T-helper 2 cell treated with Interferon-gamma antibody and Interleukin-4, amounts not matched to agents 5 μg/mL and 100 μg/mL, for 36 hours (primary cell): ENCODE data around the gene NXNL1.
A peak's percentile ranks its signal among the peaks of the same experiment; 100 is the strongest.

Experiments
- DNase-seq: peaks from one replicate; pipeline ENCODE4 v3.0.0; 2021; ENCODE audit warnings: low spot score
- H3K27ac Mint-ChIP-seq: one replicate; pipeline ENCODE4 v1.8.0; 2021; ENCODE audit warnings: mild to moderate bottlenecking, mixed read lengths
- H3K27me3 Mint-ChIP-seq: one replicate; pipeline ENCODE4 v1.8.0; 2021; ENCODE audit warnings: low read depth, mixed read lengths
- H3K36me3 Mint-ChIP-seq: one replicate; pipeline ENCODE4 v1.8.0; 2021; ENCODE audit warnings: low read depth, mixed read lengths
- H3K4me1 Mint-ChIP-seq: one replicate; pipeline ENCODE4 v1.8.0; 2021; ENCODE audit warnings: low read depth, mixed read lengths
- H3K4me3 Mint-ChIP-seq: one replicate; pipeline ENCODE4 v1.8.0; 2022; ENCODE audit warnings: mild to moderate bottlenecking, moderate library complexity, mixed read lengths
- H3K9me3 Mint-ChIP-seq: one replicate; pipeline ENCODE4 v1.8.0; 2021; ENCODE audit warnings: mixed read lengths

Gene NXNL1

DNA sequence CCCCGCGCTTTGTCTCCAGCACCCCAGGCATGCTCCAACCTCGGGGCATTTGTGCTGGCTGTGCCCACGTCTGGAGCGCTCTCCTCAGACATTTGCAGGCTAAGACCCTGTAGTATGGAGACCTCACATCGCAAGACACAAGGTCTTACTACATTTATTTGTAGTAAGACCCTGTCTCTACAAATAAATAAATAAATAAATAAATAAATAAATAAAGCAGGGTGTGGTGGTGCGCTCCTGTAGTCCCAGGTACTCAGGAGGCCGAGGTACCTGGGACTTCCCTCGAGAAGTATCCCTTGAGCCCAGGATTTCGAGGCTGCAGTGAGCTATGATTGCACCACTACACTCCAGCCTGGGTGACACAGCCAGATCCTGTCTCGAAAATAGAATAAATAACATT, 4.6 kb downstream of the NXNL1 start:
- no peaks in the 10 kb centered on the region for H3K9me3 Mint-ChIP-seq

DNA sequence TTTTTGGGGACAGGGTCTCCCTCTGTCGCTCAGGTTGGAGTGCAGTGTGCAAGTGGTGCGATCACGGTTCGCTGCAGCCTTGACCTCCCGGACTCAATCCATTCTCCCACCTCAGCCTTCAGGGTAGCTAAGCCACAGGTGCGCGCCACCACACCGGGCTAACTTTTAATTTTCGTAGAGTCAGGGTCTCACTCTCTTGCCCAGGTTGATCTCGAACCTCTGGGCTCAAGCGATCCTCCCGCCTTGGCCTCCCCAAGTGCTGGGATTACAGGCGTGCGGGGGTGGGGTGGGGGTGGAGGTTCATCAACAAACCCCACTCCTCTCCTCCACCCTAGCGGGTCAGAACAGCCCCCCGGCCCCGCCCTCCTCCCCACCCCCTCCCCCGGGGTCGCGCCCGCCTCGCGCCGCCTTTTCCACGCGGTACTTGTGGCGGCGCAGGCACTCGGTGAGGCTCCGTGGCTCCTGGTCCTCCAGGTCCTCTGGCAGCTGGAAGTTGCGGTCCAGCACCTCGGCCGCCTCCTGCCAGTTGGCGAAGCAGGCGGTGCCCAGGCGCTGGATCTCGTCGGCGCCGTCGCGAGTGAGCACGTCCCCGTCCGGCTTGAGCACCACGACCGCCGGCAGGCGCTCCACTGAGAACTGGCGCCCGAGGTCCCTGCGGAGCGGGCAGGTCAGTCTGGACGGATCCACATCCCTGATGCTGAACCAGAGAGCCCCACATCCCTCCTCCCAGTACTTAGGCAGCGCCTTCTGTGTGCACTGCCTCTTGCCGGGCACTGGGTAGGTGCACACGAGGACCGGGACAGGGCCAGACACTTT, 5.2 kb downstream of the NXNL1 start:
- Mint-ChIP-seq H3K4me3 (no peak overlapping the region), H3K4me1 (peaks cover 6% of the 10 kb centered on the region), H3K9me3 (no peaks in the 10 kb centered on the region), H3K27ac (no peak overlapping the region), H3K36me3 (no peaks in the 10 kb centered on the region), H3K27me3 (peaks cover 36% of the 10 kb centered on the region)
- no peak for DNase-seq

More for the DNA sequence above, 4.6 kb downstream of the NXNL1 start:
- H3K4me1 Mint-ChIP-seq = peaks cover 3% of the 10 kb centered on the region
- H3K27ac Mint-ChIP-seq = no peak overlapping the region
- H3K36me3 Mint-ChIP-seq = no peaks in the 10 kb centered on the region
- H3K4me3 Mint-ChIP-seq = no peak overlapping the region
- H3K27me3 Mint-ChIP-seq = peaks cover 33% of the 10 kb centered on the region
- no peak for DNase-seq

DNA sequence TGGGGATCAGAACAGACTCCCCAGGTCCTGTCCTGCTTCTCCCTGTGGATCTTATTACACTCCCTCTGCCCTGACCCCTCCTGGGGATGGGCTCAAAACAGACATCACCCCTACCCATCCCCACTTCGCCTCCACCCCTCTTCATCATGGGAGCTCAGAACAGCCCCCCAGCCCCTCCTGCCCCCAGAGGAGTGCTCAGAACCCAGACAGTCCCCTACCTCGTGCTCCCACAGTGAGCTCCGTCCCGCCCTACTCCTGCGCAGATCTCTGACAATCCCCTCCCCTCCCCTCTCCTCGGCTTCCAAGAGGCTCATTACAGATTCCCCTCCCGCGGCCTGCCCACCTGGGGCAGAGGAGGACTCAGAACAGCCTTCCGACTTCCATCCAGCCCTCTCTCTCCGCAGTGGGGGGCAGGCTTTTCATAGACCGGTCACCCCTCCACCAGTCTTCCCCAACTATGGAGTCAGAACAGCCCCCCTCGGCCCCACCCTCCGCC, 6.1 kb downstream of the NXNL1 start:
- H3K9me3 Mint-ChIP-seq = no peaks in the 10 kb centered on the region
- no peaks in the 10 kb centered on the region for H3K36me3 Mint-ChIP-seq
- H3K4me1 Mint-ChIP-seq = peaks cover 14% of the 10 kb centered on the region
- peaks cover 43% of the 10 kb centered on the region for H3K27me3 Mint-ChIP-seq
- no peak for DNase-seq
- H3K4me3 Mint-ChIP-seq = no peak overlapping the region
- no peak overlapping the region for H3K27ac Mint-ChIP-seq

DNA sequence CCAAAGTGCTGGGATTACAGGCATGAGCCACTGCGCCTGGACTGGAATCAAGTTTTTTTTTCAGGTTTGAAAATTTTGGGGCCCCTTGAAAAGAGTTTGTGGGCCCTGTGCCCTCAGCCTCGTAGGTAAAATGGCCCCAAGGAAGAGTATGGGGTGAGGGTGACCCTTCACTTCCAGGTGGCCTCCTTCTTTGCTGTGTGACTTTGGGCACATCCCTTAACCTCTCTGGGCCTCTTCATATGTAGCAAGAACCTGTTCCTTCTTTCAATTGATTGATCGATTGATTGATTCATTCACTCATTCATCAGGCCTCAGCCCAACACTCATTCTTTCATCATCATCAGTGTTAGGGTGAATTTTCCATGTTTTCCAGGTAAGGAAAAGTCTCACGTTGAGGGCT, 8.9 kb downstream of the NXNL1 start:
- H3K4me1 Mint-ChIP-seq = peaks cover 14% of the 10 kb centered on the region
- H3K9me3 Mint-ChIP-seq = no peaks in the 10 kb centered on the region
- H3K27me3 Mint-ChIP-seq = peaks cover 38% of the 10 kb centered on the region
- H3K27ac Mint-ChIP-seq = no peak overlapping the region
- no peak overlapping the region for H3K4me3 Mint-ChIP-seq
- H3K36me3 Mint-ChIP-seq = no peaks in the 10 kb centered on the region
- no peak for DNase-seq

DNA sequence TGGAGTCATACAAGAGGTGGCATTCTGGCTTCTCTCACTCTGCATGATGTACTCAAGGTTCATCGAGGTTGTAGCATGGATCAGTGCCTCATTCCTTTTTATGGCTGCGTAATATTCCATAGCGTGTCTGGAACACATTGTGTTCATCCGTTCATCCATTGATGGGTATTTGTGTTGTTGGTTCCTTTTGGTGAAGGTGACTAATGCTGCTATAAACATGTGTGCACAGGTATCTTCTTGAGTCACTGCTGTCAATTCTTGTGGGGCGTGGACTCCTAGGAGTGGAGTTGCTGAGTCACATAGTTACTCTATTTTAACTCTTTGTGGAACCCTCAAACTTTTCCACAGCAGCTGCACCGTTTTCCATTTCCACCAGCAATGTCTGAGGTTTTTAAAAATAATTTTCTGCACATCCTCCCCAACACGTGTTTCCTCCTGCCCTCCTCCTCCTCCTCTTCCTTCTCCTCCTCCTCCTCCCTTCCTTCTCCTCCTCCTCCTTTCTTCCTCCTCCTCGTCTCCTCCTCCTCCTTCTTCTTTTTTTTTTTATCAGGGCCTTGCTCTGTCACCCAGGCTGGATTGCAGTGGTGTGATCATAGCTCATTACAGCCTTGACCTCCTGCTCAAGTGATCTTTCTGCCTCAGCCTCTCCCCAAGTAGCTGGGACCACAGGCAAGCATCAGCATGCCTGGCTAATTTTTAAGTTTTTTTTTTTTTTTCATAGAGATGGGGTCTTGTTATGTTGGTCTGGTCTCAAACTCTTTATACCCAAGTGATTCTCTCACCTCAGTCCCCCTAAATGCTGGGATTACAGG, 10.3 kb downstream of the NXNL1 start:
- Mint-ChIP-seq H3K27ac (peak overlapping the region; percentile 55), H3K4me3 (peak overlapping the region; percentile 2), H3K4me1 (peaks cover 14% of the 10 kb centered on the region), H3K9me3 (no peaks in the 10 kb centered on the region), H3K27me3 (peaks cover 27% of the 10 kb centered on the region), H3K36me3 (no peaks in the 10 kb centered on the region)
- peak; percentile 52 for DNase-seq

DNA sequence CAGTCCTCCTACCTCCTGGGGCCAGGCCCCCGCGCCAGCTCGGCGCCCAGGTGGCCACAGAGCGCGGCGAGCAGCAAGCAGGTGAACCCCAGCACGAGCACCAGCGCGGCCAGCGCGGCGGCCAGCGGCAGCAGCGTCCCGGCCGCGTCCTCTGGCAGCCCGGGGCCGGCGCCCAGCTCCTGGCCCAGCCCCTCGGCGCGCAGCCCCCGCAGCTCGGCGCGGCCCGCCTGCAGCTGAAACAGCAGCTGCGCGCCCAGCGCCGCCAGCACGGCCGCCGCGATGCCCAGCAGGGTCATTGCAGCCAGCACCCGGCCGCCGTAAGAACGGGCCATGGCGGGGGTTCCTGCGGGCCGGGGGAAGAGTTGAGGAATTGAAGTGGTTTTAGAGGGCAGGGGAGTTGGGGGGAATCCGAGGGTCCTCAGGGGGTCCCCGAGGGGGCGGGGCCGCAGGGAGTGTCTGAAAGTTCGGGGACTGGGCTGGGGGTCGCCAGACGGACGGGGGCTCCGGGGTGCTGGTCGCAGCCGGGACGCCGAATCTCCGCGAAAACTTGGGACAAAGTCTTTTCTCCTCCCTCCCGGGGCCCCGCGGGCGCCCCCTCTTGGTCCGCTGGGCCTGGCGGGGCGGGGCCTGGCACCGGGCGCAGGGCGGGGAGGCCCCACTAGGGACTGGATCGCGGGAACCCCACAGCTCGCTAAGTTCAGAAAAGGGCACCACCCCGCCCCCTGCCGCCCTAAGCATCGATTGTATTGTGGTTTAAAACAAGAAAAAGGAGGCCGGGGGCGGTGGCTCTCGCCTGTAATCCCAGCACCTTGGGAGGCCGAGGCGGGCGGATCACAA, 12.4 kb downstream of the NXNL1 start, which contains the start of gene TMEM221:
Gene TMEM221 (minus strand): TSS at position 538 of the 837 bp plus-strand sequence. CDS start 206 bp downstream, at position 332.
- Mint-ChIP-seq H3K9me3 (no peaks in the 10 kb centered on the region), H3K4me3 (peak within 1 kb of the TSS; percentile 38), H3K27ac (no peak within 1 kb of the TSS), H3K27me3 (peaks cover 17% of the 10 kb centered on the region), H3K4me1 (peaks cover 11% of the 10 kb centered on the region), H3K36me3 (no peaks in the 10 kb centered on the region)
- DNase-seq = peak; percentile 39

DNA sequence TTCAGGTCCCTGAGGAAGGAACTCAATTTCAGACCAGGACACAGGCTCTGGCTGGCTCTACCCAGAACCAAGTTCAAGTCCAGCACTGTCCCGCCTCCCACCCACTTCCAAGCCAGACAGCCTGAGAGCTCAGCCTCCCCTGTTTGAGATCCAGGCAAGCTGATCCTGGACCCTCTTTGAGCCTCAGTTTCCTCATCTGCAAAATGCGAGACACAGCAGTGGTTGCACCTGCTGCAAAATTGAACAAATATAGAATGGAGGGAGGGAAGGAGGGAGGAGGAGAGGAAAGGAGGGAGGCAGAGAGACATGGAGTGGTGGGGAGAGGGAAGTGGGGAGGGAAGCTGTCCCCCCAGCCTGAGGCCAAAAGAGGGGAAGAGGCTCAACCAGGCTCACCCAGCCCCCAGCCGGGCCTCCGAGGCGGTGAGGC, 13.0 kb downstream of the NXNL1 start:
- Mint-ChIP-seq H3K27me3 (peaks cover 17% of the 10 kb centered on the region), H3K4me3 (peak overlapping the region; percentile 38), H3K36me3 (no peaks in the 10 kb centered on the region), H3K9me3 (no peaks in the 10 kb centered on the region), H3K4me1 (peaks cover 10% of the 10 kb centered on the region), H3K27ac (no peak overlapping the region)
- DNase-seq = no peak

DNA sequence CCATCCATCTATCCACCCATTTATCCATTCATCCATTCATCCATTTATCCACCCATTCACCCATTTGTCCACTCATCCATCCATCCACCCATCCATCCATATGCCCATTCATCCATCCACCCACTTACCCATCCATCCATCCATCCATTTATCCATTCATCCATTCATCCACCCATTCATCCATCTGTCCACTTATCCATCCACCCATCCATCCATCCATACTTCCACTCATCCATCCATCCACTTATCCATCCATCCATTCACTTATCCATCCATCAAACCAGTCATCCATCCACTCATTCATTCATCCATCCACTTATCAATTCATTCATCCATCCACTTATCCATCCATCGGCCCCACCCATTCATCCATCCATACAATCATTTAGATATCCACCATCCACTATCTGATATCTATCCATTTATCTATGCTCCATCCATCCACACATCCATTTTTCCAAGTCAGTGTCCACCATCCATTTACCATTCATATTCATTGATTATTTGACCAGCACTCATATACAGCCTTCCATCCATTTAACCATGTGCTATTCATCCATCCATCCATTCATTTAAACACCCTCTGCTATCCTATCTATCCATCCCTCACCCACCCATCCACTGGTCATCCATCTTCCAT, 15.1 kb downstream of the NXNL1 start:
- no peaks in the 10 kb centered on the region for H3K9me3 Mint-ChIP-seq
- H3K36me3 Mint-ChIP-seq = no peaks in the 10 kb centered on the region
- H3K4me3 Mint-ChIP-seq = no peak overlapping the region
- no peak overlapping the region for H3K27ac Mint-ChIP-seq
- peaks cover 8% of the 10 kb centered on the region for H3K4me1 Mint-ChIP-seq
- H3K27me3 Mint-ChIP-seq = peaks cover 15% of the 10 kb centered on the region
- DNase-seq = no peak

DNA sequence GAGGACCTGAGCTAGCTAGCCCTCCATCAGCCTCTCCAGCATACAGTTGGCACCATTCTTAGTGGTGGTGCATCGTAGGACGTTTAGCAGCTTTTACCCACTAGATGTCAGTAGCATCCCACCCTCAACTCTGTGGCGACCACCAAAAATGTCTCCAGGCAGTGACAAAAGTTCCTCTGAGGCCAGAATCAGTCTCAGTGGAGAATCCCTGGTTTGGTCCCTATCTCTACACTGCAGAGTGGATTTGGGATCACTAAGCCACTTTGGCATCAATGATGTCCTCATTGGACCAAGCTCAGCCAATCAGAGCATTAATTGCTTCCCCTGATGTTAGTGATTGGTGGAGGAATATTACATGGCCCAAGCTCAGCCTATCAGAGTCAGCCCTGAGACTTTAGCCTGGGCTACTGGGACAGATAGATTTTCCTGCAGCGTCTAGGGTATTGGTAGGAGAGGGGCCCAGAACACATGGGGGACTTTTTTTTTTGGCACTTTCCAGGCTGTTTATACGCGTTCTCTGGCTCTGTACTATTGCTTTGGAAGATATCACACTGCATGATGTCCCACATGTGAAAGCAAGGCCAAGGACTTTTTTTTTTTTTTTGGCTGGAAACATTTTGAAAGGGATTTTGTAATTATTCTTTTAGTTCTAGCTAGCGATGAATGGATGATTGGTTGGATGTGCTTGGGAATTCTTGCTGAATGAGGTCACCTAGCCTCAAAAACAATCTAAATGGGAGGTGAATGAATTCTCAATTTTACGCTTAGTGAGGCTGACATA, 19.3 kb downstream of the NXNL1 start:
- Mint-ChIP-seq H3K4me1 (no peaks in the 10 kb centered on the region), H3K4me3 (no peak overlapping the region), H3K27ac (no peak overlapping the region), H3K36me3 (no peaks in the 10 kb centered on the region), H3K9me3 (no peaks in the 10 kb centered on the region), H3K27me3 (no peaks in the 10 kb centered on the region)
- DNase-seq = no peak

DNA sequence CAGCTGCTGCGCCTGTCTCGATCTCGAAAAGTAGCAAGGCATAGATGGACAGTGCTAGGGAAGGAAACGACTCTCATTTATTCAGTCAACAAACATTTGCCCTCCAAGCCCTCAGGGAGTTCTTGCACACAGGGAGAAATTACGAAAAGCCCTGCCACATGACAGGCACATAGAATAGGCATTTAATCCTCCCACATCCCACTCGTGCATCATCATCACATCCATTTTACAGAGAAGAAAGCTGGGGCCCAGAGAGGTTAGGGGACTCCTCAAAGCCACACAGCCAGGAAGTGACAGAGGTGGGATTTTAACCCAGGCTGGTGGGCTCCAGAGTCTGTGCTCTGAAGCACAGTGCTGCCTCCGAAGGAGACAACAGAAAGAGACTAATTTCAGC, 23.9 kb downstream of the NXNL1 start:
- no peaks in the 10 kb centered on the region for H3K4me1 Mint-ChIP-seq
- H3K4me3 Mint-ChIP-seq = no peak overlapping the region
- no peak for DNase-seq
- no peak overlapping the region for H3K27ac Mint-ChIP-seq
- H3K9me3 Mint-ChIP-seq = no peaks in the 10 kb centered on the region
- no peaks in the 10 kb centered on the region for H3K27me3 Mint-ChIP-seq
- H3K36me3 Mint-ChIP-seq = no peaks in the 10 kb centered on the region

DNA sequence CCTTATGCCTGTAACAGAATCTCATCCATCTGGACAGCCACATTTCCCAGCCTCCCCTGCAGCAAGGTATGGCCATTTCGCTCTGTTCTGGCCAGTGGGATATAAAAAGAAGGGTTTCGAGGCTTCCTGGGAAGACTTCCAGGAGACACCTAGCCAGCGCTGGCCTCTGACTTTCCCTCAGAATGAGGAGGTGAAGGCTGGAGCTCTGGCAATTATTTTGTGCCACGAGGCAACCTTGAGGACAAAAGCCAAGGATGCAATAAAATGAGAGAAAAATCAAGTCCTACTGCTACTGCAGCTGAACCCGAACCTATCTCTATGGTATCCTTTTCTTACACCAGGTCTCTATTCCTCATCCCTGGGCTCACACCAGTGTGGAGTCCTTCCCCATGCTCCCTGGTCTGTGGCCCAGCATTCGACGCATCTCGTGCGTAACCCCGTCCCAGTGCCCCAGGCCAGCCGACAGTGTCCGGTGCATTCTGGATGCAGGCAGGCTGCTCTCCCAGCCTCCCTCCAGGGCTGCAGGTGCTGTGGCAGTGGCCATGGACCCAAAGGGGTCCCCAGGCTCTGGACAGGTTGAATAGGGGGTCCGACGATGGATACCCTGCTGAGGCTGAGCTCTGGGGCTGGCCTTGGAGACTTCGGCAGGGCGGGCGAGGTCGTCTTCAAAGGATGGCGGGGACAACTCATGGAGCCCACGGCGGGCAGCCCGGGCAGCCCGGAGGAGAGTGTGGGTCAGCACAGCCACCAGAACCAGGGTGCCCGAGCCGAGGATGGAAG, 24.4 kb downstream of the NXNL1 start:
- DNase-seq = no peak
- Mint-ChIP-seq H3K27me3 (no peaks in the 10 kb centered on the region), H3K4me1 (no peaks in the 10 kb centered on the region), H3K36me3 (no peaks in the 10 kb centered on the region), H3K4me3 (no peak overlapping the region), H3K27ac (no peak overlapping the region), H3K9me3 (no peaks in the 10 kb centered on the region)

DNA sequence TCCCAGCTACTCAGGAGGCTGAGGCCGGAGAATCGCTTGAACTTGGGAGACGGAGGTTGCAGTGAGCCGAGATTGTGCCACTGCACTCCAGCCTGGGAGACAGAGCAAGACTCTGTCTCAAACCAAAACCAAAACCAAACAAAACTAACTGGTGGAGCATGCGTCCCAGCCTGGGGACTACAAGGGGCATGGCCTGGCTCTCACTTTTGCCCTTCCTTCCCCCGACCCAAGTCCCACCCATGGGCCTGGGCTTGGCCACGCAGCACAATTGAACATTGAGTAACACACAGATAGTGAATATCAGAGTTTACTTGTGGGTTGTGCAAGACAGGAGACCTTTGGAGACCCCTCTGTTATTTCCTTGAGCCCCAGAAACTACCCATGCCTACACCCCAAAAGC, 25.5 kb downstream of the NXNL1 start:
- DNase-seq = no peak
- H3K9me3 Mint-ChIP-seq = no peaks in the 10 kb centered on the region
- H3K27ac Mint-ChIP-seq = no peak overlapping the region
- no peaks in the 10 kb centered on the region for H3K4me1 Mint-ChIP-seq
- no peaks in the 10 kb centered on the region for H3K36me3 Mint-ChIP-seq
- H3K4me3 Mint-ChIP-seq = no peak overlapping the region
- no peaks in the 10 kb centered on the region for H3K27me3 Mint-ChIP-seq
